Measurements from ENCODE around the gene MYRFL.
"Not testable (repeated sequence)": the region's sequence is repeated elsewhere in the genome, so short reads cannot be mapped to it uniquely, and the experiment has no call there.

MYRFL gene

DNA sequence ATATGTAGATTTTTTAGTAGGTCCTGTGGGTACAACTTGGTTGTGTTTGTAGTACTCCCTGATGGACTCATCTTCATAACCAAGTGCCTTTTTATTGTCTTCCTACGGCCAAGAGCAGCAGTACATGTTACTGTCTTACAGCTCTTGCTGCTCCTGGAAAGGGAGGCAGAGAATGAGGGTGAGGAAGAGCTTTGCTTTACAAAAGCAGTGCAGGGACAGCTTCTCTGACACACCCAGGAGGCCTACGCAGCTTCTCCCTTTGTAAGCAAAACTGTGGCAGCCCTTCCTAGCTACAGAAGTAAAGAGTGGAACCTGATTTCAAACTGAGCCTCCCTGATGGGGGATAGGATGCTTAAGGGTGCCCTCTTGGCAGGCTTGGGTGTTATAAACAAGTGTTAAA, 18.6 kb downstream of the MYRFL start:
- no peak for DNase-seq (ENCODE audit: low spot score)

- DNase-seq (ENCODE audit: low spot score), result no peak
Observed at GRCh38 chr12:69844416-69844815, 19.4 kb downstream of the MYRFL start.

DNA sequence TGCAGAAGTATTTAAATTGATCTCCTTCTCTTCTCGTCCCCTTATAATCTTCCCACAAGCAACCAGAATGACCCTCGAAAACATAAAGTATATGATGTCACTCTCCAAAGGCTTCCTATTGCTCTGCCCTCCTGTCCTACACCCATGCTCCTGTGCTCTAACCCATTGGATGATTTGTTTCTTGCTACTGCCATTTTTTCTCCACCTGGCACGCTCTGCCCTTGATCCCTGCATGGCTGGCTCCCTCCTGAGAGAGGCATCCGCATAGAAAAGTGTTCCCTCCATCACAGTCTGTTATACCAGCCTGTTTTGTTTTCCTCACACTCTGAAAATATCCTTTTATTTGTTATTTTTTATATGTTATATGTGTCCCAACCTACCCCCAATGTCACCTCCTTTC, 19.8 kb downstream of the MYRFL start:
- no peak for DNase-seq (ENCODE audit: low spot score)

- DNase-seq (ENCODE audit: low spot score), result no peak
Observed at GRCh38 chr12:69846976-69847375, 21.9 kb downstream of the MYRFL start.

DNA sequence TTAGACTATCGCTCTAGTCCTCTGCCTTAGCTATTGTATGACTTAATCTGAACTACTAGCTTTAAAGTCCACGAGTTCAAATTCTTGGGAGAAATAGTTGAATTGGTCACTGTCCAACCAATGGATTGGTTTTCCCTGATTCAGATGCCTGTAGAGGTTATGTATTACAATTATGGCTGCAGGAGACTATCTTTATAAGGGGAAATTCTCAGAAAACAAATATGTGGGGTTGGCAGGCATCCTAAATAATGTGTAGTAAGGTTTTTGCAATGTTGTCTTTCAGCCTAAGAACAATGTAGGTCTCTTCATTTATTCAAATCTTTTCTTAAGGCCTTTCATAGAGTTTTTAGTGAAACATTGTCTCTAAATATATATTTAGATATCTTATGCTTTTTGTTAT, 26.9 kb downstream of the MYRFL start:
- no peak for DNase-seq (ENCODE audit: low spot score)

DNA sequence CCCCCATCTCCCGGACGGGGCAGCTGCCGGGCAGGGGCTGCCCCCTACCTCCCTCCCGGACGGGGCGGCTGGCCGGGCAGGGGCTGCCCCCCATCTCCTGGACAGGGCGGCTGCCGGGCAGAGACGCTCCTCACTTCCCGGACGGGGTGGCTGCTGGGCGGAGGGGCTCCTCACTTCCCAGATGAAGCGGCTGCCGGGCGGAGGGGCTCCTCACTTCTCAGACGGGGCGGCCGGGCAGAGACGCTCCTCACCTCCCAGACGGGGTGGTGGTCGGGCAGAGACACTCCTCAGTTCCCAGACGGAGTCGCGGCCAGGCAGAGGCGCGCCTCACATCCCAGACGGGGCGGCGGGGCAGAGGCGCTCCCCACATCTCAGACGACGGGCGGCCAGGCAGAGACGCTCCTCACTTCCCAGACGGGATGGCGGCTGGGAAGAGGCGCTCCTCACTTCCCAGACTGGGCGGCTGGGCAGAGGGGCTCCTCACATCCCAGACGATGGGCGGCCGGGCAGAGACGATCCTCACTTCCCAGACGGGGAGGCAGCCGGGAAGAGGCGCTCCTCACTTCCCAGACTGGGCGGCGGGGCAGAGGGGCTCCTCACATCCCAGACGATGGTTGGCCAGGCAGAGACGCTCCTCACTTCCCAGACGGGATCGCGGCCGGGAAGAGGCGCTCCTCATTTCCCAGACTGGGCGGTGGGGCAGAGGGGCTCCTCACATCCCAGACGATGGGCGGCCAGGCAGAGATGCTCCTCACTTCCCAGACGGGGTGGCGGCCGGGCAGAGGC, 28.3 kb downstream of the MYRFL start:
- DNase-seq (ENCODE audit: low spot score), result not testable (repeated sequence)

DNA sequence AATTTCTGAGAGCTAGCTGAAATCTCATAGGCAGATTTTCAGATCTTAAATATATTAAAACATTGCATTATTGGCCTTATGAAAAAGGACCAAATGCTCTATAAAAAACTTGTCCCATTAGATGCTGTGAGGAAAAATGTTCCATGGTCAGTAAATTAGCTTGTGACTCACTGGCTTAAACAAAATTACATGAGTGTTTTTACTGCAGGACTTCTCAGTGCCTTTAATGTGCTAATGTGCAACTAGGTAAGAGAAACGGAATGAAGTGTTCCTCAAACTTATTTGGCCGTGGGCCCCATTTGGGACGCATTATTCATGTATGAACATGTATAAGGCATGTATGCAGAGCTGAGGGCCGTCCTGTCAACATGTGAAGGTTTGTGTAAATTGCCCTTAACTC, 41.7 kb downstream of the MYRFL start:
- DNase-seq (ENCODE audit: low spot score), result no peak

GRCh38 chr12:69868695-69869094, 43.7 kb downstream of the MYRFL start:
- DNase-seq (ENCODE audit: low spot score), result no peak

DNA sequence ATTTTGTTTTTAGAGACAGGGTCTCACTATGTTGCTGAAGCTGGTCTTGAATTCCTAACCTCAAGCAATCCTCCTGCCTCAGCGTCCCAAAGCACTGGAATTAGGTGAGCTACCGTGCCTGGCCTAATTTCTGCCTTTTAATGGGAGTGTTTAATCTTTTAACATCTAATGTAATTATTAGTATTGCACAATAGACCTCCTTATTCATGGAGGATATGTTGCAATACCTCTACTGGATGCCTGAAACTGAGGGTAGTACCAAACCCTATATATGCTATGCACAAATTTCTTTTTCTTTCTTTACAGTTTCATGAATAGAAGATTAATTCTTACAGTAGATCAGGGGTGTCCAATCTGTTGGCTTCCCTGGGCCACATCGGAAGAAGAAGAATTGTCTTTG, 47.8 kb downstream of the MYRFL start:
- no peak for DNase-seq (ENCODE audit: low spot score)

DNA sequence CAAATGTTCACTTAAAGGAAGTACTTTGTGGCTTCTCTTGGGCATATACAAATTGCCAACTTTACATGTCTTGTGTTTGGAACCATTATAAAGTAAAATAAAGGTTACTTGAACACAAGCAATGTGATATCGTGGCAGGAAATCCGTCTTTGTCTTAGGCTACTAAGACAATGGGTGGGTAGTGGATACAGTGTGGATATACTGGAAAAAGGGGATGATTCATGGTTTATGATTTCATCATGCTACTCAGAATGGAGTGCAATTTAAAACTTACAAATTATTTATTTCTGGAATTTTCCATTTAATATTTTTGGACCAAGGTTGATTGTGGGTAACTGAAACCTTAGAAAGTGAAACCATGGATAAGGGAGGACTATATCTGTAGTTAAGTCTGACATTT, 48.4 kb downstream of the MYRFL start:
- DNase-seq (ENCODE audit: low spot score), result no peak

- no peak for DNase-seq (ENCODE audit: low spot score)
Observed at GRCh38 chr12:69874606-69875005, 49.6 kb downstream of the MYRFL start.

- DNase-seq (ENCODE audit: low spot score), result no peak
Observed at GRCh38 chr12:69875416-69875935, 50.4 kb downstream of the MYRFL start.

DNA sequence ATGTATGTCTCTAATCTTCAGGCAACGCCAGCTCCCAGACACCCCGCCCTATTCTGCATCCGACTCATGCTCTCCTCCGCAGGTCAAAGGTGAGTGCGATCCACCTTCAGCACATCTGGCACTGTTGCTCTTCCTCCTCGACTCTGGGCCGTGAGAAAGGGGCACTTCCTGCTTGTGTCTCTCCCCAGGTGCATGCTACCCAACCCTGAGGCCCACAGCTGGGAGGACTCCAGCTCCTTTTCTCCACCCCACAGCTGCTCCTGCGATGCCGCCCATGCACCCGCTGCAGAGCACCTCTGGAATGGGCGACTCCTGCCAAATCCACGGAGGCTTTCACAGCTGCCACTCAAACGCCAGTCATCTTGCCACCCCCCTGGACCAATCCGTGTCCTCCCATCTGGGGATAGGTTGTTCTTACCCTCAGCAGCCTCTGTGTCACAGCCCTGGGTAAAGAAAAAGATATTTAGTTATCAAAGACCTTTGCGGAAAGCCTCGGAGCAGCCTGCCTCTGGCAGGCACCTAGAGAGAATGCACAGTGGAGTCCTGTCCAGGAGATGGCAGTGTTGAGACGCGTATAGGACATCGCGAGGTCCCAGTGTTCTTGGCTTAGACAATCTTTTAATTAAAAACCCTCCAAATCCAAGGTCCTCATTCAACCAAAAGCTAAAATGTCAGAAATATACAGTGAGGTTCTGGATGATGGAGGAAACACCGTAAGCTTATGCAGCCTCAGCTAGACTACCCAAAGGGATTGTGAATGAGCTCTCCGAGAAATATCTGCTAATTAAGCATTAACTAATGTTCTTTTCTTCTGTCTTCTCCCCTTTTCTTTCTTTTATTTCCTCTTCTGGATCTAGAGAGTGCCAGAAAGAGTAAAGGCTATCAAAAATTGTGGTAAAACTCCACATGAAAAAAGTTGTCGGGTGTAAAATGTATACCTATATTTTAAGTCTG, 54.3 kb downstream of the MYRFL start:
- DNase-seq (ENCODE audit: low spot score), result peak; percentile 89

- peak; percentile 47 for DNase-seq (ENCODE audit: low spot score)
Observed at GRCh38 chr12:69880571-69880970, 55.5 kb downstream of the MYRFL start.

- no peak for DNase-seq (ENCODE audit: low spot score)
Observed at GRCh38 chr12:69881771-69882170, 56.7 kb downstream of the MYRFL start.

GRCh38 chr12:69884386-69884785, 59.4 kb downstream of the MYRFL start:
- DNase-seq (ENCODE audit: low spot score), result no peak

DNA sequence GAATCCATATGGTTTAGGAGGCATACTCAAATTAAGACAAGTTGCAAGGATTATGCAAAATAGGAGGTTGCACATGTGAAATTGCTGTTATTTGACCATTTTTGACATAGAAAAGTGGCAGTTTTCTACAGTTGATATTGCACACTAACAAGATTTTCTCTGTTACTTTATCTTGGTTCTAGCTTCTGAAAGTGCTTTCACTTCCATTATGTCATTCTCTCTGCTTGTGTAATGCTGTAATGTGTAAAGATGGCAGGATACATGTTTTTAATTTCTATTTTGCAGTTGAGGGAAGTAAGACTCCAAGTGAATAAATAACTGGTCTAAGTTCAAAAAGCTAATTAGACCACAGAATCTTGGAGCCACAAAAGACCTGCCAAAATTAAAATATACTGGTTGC, 60.6 kb downstream of the MYRFL start:
- DNase-seq (ENCODE audit: low spot score), result no peak

GRCh38 chr12:69886109-69886508, 61.1 kb downstream of the MYRFL start:
- DNase-seq (ENCODE audit: low spot score), result no peak

DNA sequence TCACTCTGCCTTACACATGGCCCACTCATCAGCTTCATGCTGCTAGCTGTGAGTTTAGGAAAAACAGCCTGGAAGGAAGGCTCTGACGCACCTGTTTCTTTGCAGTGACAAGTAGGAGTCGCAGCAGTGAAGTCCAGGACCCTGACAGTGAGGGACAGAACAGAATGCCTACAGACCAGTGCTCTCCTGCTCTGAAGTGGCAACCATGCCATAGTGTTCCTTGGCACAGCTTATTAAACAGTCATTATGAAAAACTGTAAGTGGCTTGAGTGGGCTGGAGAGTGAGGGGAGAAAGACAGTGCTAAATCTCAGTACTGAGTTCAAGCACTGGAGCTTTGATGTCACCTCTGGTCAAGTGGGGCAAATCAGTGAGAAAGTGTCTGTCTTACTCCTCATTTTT, 61.7 kb downstream of the MYRFL start:
- DNase-seq (ENCODE audit: low spot score), result no peak

DNA sequence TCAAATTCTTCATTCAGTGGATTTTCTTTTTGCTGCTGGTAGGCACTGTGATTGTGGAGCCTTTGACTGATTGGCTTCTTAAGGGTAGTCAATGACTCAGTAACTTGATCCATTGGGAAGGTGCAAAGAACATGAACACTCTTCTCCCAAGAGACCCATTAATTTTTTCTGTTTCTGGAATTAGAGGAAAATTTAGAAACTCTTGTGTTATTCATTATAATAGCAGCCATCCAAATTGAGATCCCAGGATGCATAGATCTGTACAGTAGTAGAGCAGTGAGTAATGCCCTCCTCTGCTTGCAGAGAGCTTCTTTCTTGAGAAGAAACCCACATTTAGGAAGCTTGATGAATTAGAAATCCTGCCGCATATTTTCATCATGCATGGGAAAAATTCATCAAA, 63.9 kb downstream of the MYRFL start:
- no peak for DNase-seq (ENCODE audit: low spot score)

DNA sequence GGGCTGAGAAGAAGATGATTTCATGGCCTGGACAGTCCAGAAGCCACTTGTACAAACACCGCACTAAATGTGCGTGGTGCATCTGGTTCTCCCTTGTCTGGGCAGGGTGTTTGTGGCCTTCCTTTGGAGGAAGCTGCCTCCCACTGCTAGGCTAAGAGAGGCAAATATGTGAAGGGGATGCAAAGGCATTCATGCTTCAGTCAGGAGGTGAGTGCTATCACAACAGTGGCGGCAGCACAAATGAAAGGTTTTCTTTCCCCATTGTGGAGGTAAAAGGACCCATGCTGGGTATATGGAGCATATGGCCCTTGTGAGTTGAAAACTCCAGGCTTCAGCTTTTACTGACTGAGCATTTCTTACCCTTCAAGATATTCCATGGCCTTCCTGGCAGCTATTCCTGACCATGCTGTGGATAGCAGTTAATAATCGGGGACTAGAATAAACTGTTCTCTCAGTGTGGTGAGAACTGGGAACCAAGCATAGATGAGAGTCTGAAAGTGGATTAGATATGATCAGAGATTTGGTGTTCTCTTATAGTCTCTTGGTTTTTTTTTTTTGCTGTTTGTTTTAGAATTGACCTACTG, 69.9 kb downstream of the MYRFL start:
- no peak for DNase-seq (ENCODE audit: low spot score)

GRCh38 chr12:69896653-69897381, 71.8 kb downstream of the MYRFL start:
- DNase-seq (ENCODE audit: low spot score), result no peak
